ENCODE data around the gene SPATS2.

DNA sequence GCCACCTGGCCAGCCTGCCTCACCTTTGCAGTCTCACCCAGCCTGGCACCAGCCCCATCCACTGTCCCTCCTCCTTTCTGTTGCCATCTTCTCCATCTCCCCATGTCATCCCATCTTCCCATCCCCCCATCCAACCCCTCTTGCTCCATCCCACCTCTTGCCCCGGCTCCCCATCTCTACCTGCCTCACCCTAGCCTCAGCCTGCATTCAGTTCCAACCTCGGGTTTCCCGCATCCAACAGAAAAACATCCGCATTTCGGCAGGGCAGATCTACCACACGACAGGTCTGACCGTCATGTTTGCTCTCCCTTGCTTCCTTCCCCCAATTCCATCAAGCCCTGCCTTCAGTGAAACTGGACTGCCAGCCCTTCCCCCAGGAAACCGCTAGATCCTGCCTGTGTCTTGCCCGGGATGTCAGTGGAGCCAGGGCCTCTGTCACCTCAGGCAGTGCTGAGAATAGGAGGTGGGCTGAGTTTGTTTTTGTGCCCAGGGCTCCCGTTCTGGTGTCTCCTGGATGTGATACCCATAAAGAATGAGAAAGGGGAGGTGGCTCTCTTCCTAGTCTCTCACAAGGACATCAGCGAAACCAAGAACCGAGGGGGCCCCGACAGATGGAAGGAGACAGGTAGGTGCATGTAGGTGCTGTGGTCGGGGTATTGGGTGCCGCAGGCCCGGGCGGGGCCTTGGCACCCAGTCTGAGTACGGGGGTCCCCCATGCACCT, 174.0 kb downstream of the SPATS2 start:
- TF ChIP-seq EZH2 (IDR thresholded peaks at IDR 0.05) (no peak), POLR2AphosphoS5 (IDR thresholded peaks at IDR 0.05; ENCODE audit: borderline replicate concordance, low read depth, low read length) (no peak)

Data from SK-N-MC (cell line).